GM21825 (cell line): Measurements from ENCODE around the gene MAPK8.

ENCODE experiments used
- ATAC-seq: cut with Tn5 transposase; IDR thresholded peaks from one replicate; pipeline ENCODE4 v1.9.1; 2021; ENCODE audit warnings: mild to moderate bottlenecking, moderate library complexity; ENCODE audit not compliant: unreplicated experiment

MAPK8 gene

GRCh38 chr10:48446785-48447184, 140.3 kb downstream of the MAPK8 start:
- no peak for ATAC-seq

DNA sequence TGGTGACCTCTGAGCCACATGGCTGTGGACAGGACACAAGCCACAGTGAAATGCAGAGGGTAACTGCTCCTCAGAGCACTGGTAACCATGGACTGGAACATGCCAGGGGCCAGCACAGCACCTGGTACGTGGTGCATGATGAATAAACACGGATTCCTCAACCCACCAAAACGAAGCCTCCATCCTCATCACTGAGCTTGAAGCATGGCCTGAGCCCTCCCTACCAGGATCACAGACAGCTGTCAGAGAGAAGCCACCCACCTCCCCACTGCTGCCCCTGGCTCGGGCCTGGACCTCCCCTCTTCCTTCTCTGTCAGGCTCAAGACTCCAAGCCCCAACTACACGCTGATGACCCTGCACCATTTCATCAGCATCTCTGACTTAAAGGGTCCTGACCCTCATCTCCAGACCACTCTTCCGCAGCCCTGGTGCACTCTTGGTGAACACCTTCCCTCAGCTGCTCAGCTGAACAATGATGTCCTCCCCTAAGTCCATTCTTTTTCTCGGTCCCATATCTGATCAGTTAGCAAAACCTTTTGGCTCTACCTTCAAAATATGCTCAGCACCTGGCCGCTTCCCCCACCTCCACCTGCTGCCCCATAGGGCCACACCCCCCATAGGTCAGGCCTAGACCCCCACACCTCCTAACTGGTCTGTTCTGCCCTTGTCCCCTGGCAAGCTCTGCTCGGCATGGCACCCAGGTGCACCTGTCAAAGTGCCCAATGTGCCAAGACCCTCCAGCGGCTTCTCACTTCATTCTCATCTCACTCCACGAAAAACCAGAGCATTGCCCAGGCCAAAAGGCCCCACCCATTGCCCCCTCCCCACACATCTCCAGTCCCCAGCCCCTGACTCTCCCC, 141.1 kb downstream of the MAPK8 start:
- no peak for ATAC-seq

DNA sequence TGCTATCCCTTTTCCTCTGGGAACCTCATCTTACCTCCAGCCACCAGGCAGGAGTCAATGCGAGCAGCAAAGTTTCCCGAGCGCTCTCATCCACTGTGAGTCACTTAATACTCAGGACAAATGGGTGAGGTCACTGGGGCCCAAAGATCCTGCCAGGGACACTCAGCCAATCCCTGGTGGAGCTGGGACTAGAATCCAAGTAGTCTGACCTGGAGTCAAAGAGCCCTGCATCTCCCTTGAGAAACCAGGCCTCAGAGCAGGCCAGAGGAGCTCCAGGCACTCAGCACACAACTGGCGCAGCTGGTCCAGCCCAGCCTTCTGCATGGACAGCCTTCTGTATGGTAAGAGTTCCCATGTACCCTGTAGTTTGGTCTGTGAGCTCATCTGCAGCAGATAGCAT, 142.3 kb downstream of the MAPK8 start:
- ATAC-seq, result no peak

- no peak for ATAC-seq
These were observed 143.2 kb downstream of the MAPK8 start for GRCh38 chr10:48449501-48450232.

DNA sequence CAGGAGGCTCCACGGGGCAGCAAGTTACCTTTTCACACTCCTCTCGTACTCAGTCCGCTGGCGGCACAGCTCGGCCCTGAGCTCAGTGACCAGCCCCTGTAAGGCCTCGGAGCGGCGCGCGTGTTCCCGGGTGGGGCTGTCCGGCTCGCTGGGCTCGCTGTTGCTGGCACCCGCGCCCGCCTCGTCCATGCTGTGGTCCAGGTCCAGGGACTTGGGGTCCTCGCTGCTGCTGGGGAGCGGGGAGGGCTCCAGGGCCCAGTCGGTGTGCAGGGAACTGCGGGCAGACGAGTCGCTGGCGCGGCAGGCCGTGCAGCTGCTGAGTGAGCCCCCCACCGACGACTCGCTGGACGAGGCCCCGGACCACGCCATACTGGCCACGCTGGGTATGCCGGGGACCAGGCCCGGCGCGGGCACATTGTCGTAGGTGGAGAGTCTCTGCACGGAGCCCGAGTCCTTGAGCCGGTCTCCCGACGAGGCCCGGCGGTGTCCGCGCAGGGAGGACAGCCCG, 143.8 kb downstream of the MAPK8 start:
- ATAC-seq, result no peak

DNA sequence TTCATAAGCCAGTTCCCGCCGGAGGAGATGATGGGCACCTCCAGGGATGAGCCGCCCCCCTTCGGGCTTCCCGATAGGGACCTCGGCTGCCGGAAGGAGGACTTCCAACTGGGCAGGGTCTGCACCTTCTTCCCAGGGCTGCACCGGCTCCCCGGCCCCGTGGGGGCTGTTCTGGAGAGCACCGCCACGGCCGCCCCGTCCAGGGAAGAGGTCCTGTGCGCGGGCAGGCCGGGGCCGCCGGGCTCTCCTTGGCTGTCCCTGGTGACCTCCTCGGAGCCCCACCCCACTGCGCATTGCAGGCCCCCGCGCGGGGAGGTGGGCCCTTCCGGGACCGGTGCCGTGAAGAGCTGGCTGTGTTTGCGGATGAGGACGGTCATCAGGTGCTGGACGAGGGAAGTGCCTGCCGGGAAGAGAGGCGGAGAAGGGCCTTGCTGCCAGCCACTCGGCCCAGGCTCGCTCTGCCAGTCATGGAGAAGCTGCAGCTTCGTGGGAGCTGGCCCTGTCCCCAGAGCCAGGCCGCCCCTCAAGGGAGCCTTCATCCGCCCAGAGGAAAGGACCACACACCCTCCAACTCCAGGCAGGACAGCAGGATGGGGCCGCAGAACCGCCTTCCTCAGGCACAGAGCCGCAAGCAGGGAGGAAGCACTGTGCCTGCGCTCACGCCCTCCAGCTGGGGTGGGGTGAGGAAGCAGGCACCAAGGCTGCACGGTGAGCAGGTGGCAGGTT, 144.4 kb downstream of the MAPK8 start:
- ATAC-seq, result no peak

- no peak for ATAC-seq
These were observed 145.7 kb downstream of the MAPK8 start for GRCh38 chr10:48451969-48452878.

- ATAC-seq, result no peak
These were observed 146.5 kb downstream of the MAPK8 start for GRCh38 chr10:48452879-48453412.

- no peak for ATAC-seq
These were observed 147.2 kb downstream of the MAPK8 start for GRCh38 chr10:48453451-48454301.

DNA sequence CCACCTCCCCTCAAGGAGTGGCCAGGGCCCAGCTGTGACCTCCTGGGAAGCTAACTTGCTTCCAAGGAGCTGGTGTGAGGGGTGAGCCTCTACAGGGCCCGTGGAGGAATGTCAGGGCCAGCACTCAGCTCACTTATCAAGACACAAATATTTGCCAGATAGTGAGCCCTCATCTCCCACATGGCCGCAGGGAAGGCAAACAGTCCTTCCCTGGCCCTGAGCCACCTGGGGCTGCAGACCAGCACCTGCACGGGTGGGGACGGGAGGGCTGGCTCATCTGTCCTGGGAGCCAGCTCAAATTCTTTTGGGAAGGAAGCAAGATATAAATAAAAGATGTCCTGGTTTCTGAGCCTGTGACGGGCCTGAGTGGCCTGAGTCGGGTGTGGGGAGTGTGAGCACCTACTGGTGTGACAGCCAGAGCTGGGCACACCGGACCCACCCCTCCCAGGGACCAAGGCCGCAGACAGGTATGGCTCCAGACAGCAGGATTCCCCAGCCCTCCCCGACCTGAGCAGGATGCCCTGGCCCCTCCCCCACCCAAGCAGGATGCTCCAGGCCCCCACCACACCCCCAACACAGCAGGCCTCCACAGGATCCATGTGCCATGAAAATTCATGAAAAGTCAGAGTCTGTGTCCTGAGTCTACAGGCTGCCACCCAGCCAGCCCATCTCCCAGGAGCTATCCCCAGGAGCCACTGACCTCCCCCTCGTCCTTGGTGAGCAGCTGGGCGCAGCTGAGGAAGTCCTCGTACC, 148.0 kb downstream of the MAPK8 start:
- ATAC-seq, result no peak

GRCh38 chr10:48455055-48455391, 148.5 kb downstream of the MAPK8 start:
- no peak for ATAC-seq

DNA sequence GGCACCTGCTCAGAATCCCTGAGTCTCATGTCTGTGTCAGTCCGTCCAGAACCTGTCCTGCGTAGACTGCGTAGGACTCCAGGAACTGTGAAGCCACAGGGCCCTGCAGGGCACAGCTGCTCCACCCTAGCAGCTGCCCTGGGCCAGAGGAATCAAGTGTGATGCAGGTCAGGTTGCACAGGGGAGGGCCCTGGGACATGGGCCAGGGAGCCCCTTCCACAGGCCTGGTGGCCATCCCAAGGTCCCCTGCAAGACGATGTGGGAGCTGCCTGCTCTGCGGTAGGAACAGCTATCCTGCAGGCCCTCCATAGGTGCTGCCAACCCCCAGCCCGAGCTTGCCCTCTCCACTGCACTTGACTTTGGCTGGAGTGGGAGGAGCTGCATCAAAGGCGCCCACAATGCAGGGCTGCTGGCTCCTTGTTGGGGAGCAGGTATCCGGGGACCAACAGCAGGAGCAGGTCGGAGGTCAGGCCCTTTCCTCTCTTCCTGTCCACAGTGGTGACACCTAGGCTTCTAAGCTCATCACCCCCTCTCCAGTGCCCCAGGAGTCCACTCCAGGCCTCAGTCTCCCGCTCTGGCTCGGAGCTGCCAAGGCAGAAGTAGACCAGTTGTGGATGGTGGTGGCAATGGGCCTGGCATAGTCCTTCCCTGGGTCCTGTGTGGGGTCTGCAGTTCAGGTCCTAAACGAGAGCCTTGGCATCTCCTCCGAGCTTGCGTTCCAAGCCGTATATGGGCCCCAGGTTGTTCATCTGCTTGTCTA, 149.1 kb downstream of the MAPK8 start:
- no peak for ATAC-seq

- no peak for ATAC-seq
These were observed 149.9 kb downstream of the MAPK8 start for GRCh38 chr10:48456361-48456804.

DNA sequence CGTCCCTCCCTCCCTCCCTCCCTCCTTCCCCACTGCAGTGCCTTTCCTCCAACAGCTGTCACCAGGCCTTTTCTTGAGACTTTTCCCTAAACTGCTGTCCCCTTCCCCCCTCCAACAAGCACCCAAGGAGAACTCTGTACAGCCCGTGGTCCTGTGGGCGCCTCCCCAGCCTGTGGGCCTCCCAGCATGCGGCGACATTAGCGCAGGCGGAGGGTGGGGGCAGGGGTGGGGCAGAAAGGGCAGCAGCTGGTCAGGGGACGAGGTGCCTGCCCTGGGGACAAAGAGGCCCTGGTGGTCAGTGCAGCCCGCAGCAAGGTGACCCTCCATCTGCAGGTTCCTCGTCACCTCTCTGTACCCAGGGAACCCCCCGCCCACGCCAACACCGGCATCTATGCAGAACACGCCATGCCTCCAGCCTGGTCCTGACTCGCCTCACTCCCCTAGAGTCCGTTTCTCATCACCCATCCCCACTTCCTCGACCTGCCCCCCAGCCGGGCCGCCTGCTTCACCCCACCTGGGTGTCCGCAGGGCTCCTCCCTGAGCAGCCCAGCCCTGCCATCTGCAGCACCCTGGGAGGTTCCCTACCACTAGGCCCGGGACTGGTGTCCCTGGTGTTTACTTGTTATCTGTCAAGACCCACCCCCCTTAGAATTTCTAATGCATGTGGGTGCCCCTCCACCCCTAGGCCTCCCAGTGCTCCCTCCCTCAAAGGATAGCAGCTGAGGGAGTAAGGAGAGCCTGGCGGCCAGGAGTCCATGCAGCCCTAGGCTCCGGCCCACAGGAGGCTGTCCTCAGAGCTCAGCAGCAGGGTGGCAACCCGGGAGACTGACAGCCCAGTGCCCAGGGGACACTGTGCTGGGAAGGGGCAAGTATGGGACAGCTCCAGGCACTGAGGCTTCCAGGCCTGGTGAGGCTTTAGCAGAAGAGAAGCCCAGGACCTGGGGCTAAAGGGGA, 150.6 kb downstream of the MAPK8 start:
- ATAC-seq, result no peak

GRCh38 chr10:48457949-48458661, 151.6 kb downstream of the MAPK8 start:
- no peak for ATAC-seq

GRCh38 chr10:48458662-48459048, 152.2 kb downstream of the MAPK8 start:
- no peak for ATAC-seq
